ENCODE data around the gene COL5A1. TPM values are rescaled to one million over a fixed set of nuclear protein-coding genes. Genes with fewer than 3 reads are reported as not detected.

COL5A1 gene
- total and polyA plus RNA-seq, 4 donors, result 38.2 to 135 (median 88.3) TPM

DNA sequence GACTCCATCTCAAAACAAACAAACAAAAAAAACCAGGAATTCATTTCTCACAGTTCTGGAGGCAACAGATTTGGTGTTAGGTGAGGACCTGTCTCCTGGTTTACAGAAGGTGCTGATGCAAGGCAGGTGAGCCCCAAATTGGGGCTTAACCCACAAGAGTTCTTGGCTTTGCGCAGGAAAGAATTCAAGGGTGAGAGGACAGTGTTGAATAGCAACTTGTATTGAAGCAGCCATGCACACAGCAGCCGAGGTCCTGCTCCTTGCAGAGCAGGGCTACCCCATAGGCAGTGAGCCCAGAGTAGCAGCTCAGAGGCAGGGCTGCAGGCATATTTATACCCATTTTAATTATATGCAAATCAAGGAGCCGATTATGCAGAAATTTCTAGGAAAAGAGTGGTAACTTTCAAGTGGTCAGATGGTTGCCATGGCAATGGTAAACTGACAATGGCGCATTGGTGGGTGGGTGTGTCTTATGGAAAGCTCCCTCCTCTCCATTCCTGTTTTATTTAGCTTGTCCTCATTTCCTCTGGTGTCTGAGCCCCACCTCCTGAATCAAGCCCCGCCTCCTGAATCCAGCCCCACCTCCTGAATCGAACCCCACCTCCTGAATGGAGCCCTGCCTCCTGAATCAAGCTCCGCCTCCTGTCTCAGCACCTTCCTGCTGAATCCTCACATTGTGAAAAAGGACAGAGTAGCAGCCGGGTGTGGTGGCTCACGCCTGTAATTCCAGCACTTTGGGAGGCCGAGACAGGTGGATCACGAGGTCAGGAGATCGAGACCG lies 34.5 kb upstream of the COL5A1 start:
- DNase-seq (ENCODE audit: low read depth in 4 of 6, low spot score in 6 of 6), result peak in 2 of 6 donors; percentile 27 to 33

DNA sequence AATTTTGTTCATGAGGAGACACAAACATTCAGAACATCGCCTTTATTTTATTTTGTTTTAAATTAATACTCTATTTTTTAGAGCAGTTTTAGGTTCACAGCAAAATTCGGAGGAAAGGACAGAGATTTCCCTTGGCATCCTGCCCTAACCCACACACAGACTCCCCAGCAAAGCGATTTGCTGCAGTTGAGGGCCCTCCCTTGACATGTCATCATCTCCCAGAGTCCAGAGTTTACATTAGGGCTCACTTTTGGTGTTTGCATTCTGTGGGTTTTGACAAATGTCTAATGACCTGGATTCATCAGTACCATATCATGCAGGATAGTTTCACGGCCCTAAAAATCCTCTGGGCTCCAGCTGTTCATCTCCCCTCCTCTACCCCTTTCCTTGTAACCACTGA lies 33.6 kb upstream of the COL5A1 start:
- H3K27ac ChIP-seq (ENCODE audit: low read depth, low read length), result no peak overlapping the region
- peaks cover 4% of the 10 kb centered on the region for H3K4me1 ChIP-seq (ENCODE audit: control insufficient read depth, insufficient read depth, low read length)
- no peaks in the 10 kb centered on the region for H3K36me3 ChIP-seq (ENCODE audit: control insufficient read depth, insufficient read depth, low read length)
- WGBS (ENCODE audit: insufficient coverage), result 73% methylated on average over 1 of the region's 4 CpGs
- DNase-seq (ENCODE audit: low read depth in 4 of 6, low spot score in 6 of 6), result no peak
- no peaks in the 10 kb centered on the region for H3K9me3 ChIP-seq (ENCODE audit: control insufficient read depth, insufficient read depth, low read length)
- no peaks in the 10 kb centered on the region for H3K27me3 ChIP-seq (ENCODE audit: control insufficient read depth, insufficient read depth, low read length)
- H3K4me3 ChIP-seq (ENCODE audit: low read depth, low read length), result no peak overlapping the region

More for the DNA sequence above, 34.5 kb upstream of the COL5A1 start:
- H3K36me3 ChIP-seq (ENCODE audit: control insufficient read depth, insufficient read depth, low read length), result no peaks in the 10 kb centered on the region
- no peak overlapping the region for H3K27ac ChIP-seq (ENCODE audit: low read depth, low read length)
- H3K27me3 ChIP-seq (ENCODE audit: control insufficient read depth, insufficient read depth, low read length), result no peaks in the 10 kb centered on the region
- 81% methylated on average over 9 of the region's 13 CpGs for WGBS (ENCODE audit: insufficient coverage)
- no peak overlapping the region for H3K4me3 ChIP-seq (ENCODE audit: low read depth, low read length)
- H3K4me1 ChIP-seq (ENCODE audit: control insufficient read depth, insufficient read depth, low read length), result peaks cover 6% of the 10 kb centered on the region
- H3K9me3 ChIP-seq (ENCODE audit: control insufficient read depth, insufficient read depth, low read length), result no peaks in the 10 kb centered on the region

DNA sequence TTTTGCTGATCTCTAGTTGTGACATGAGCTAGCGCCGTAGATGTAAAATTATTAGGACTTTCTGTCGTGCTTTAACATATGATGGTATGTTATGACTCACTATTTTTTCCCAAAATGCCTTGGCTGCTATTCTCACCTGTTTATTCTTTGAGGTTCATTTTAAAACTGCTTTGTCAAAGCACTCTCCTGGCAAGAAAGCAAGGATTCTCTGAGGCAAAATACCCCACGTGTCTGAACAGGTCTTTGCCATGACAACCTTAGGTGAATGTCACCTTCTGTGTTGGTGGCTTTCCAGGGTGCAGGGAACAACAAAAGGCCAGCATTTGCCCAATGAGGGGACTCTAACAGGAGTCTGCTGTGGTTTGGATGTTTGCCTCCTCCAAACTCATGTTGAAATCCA lies 30.6 kb upstream of the COL5A1 start:
- Histone ChIP-seq H3K4me3 (ENCODE audit: low read depth, low read length) (no peak overlapping the region), H3K27ac (ENCODE audit: low read depth, low read length) (no peak overlapping the region)
- WGBS (ENCODE audit: insufficient coverage), result 33% methylated on average over 1 of the region's 4 CpGs

DNA sequence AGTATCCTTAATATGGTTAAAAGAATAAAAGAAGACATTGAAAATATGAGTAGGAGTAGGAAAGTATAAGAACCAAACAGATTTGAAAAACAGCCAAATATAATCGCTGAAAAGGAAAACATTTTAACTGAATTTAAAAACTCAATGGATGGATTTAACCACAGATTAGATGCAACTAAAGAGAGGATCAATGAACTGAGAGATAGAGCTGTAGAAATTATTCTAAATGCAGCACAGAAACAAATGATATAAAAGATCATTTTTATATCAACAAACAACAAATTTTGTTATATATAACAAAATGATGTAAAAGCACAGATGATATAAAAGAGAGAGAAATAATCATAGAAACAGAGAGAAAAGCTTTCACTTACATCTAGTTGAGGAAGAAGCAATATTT lies 29.3 kb upstream of the COL5A1 start:
- Histone ChIP-seq H3K27me3 (ENCODE audit: control insufficient read depth, insufficient read depth, low read length) (no peaks in the 10 kb centered on the region), H3K4me3 (ENCODE audit: low read depth, low read length) (no peak overlapping the region), H3K36me3 (ENCODE audit: control insufficient read depth, insufficient read depth, low read length) (no peaks in the 10 kb centered on the region), H3K9me3 (ENCODE audit: control insufficient read depth, insufficient read depth, low read length) (no peaks in the 10 kb centered on the region), H3K4me1 (ENCODE audit: control insufficient read depth, insufficient read depth, low read length) (no peaks in the 10 kb centered on the region), H3K27ac (ENCODE audit: low read depth, low read length) (no peak overlapping the region)
- no CpG with 5 or more reads among the region's 1 CpG for WGBS (ENCODE audit: insufficient coverage)
- DNase-seq (ENCODE audit: low read depth in 4 of 6, low spot score in 6 of 6), result no peak

More for the DNA sequence above, 30.6 kb upstream of the COL5A1 start:
- Histone ChIP-seq H3K4me1 (ENCODE audit: control insufficient read depth, insufficient read depth, low read length) (no peaks in the 10 kb centered on the region), H3K36me3 (ENCODE audit: control insufficient read depth, insufficient read depth, low read length) (no peaks in the 10 kb centered on the region), H3K27me3 (ENCODE audit: control insufficient read depth, insufficient read depth, low read length) (no peaks in the 10 kb centered on the region), H3K9me3 (ENCODE audit: control insufficient read depth, insufficient read depth, low read length) (no peaks in the 10 kb centered on the region)
- DNase-seq (ENCODE audit: low read depth in 4 of 6, low spot score in 6 of 6), result no peak

DNA sequence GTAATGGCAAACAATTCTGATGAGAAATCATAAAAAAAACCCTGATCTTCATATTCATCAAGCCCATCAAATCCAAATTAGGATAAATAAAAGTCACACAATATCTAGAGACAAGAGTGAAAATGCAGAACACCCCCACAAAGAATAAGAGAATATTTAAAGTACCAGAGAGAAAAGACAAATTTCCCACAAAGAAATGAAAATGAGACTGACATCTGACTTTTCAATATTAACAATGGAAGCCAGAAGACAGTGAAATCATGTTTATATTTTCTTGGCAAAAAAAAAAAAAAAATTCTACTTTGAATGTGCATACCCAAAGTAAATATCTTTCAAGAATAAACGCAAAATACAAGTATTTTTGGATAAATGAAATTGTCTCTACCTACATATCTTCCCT lies 28.9 kb upstream of the COL5A1 start:
- Histone ChIP-seq H3K36me3 (ENCODE audit: control insufficient read depth, insufficient read depth, low read length) (no peaks in the 10 kb centered on the region), H3K4me3 (ENCODE audit: low read depth, low read length) (no peak overlapping the region), H3K27me3 (ENCODE audit: control insufficient read depth, insufficient read depth, low read length) (no peaks in the 10 kb centered on the region), H3K4me1 (ENCODE audit: control insufficient read depth, insufficient read depth, low read length) (peaks cover 1% of the 10 kb centered on the region), H3K9me3 (ENCODE audit: control insufficient read depth, insufficient read depth, low read length) (no peaks in the 10 kb centered on the region), H3K27ac (ENCODE audit: low read depth, low read length) (no peak overlapping the region)
- no peak for DNase-seq (ENCODE audit: low read depth in 4 of 6, low spot score in 6 of 6)
- WGBS (ENCODE audit: insufficient coverage), result no CpG with 5 or more reads among the region's 1 CpG

DNA sequence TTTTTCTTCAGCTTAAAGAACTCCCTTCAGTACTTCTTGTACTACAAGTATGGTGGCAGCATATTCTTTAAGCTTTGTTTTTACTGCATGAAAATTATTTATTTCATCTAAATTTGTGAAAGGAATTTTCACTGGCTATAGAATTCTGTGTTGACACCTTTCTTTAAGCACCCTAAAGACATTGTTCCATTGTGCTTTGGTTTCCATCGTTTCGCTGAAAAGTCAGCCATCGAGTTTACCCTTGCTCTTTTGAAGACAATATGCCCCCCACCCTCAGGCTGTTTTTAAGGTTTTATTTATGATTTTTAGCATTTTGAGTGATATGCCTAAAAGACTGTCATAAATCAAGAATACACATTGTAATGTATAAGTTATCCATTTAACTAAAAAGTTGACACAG lies 27.3 kb upstream of the COL5A1 start:
- no peaks in the 10 kb centered on the region for H3K9me3 ChIP-seq (ENCODE audit: control insufficient read depth, insufficient read depth, low read length)
- no peak for DNase-seq (ENCODE audit: low read depth in 4 of 6, low spot score in 6 of 6)
- H3K27ac ChIP-seq (ENCODE audit: low read depth, low read length), result no peak overlapping the region
- H3K4me1 ChIP-seq (ENCODE audit: control insufficient read depth, insufficient read depth, low read length), result peaks cover 17% of the 10 kb centered on the region
- no peaks in the 10 kb centered on the region for H3K36me3 ChIP-seq (ENCODE audit: control insufficient read depth, insufficient read depth, low read length)
- H3K4me3 ChIP-seq (ENCODE audit: low read depth, low read length), result no peak overlapping the region
- no peaks in the 10 kb centered on the region for H3K27me3 ChIP-seq (ENCODE audit: control insufficient read depth, insufficient read depth, low read length)
- WGBS (ENCODE audit: insufficient coverage), result no CpG with 5 or more reads among the region's 3 CpGs

DNA sequence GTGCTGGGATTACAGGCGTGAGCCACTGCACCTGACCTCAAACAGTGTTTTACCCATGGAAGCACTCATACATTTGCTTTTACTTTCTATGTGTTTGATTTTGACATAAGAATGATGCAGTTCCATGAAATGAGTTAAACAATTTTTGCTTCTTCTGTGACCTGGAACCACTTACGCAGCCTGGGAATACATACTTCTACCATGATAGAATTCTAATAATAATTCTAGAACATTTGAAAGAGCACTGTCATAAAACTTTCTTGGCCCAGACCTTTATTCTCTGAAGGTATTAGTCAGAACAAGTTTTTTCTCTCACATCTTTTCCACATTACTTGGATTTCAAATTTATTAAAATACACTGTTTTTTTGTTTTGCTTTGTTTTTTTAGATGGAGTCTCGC lies 25.3 kb upstream of the COL5A1 start:
- no peak for DNase-seq (ENCODE audit: low read depth in 4 of 6, low spot score in 6 of 6)
- no peaks in the 10 kb centered on the region for H3K9me3 ChIP-seq (ENCODE audit: control insufficient read depth, insufficient read depth, low read length)
- WGBS (ENCODE audit: insufficient coverage), result 100% methylated on average over 1 of the region's 3 CpGs

DNA sequence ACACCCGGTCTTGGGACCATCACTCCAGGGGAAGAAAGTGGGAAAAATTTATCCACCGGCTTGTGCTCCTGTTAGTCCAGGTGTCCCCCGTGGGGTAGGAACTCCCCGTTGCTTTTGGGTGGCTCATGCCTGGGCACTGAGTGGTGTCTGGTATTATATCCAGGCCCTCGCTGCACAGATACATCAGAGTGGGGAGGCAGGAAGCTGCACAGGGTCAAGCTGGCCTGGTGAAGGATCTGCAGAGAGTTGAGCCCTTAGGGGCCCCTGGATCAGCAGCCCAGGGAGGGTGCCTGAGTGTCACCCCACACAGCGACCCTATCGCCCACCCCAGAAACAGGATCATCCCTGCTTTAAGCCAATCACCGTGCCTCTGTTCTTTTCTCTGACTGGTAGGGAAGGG lies 24.4 kb upstream of the COL5A1 start:
- Histone ChIP-seq H3K36me3 (ENCODE audit: control insufficient read depth, insufficient read depth, low read length) (peaks cover 2% of the 10 kb centered on the region), H3K9me3 (ENCODE audit: control insufficient read depth, insufficient read depth, low read length) (no peaks in the 10 kb centered on the region), H3K4me3 (ENCODE audit: low read depth, low read length) (no peak overlapping the region), H3K27me3 (ENCODE audit: control insufficient read depth, insufficient read depth, low read length) (no peaks in the 10 kb centered on the region), H3K4me1 (ENCODE audit: control insufficient read depth, insufficient read depth, low read length) (peaks cover 37% of the 10 kb centered on the region), H3K27ac (ENCODE audit: low read depth, low read length) (no peak overlapping the region)
- WGBS (ENCODE audit: insufficient coverage), result 91% methylated on average over 7 of the region's 8 CpGs
- DNase-seq (ENCODE audit: low read depth in 4 of 6, low spot score in 6 of 6), result no peak

More for the DNA sequence above, 25.3 kb upstream of the COL5A1 start:
- Histone ChIP-seq H3K4me1 (ENCODE audit: control insufficient read depth, insufficient read depth, low read length) (peaks cover 28% of the 10 kb centered on the region), H3K4me3 (ENCODE audit: low read depth, low read length) (no peak overlapping the region), H3K27ac (ENCODE audit: low read depth, low read length) (no peak overlapping the region), H3K36me3 (ENCODE audit: control insufficient read depth, insufficient read depth, low read length) (peaks cover 2% of the 10 kb centered on the region), H3K27me3 (ENCODE audit: control insufficient read depth, insufficient read depth, low read length) (no peaks in the 10 kb centered on the region)

DNA sequence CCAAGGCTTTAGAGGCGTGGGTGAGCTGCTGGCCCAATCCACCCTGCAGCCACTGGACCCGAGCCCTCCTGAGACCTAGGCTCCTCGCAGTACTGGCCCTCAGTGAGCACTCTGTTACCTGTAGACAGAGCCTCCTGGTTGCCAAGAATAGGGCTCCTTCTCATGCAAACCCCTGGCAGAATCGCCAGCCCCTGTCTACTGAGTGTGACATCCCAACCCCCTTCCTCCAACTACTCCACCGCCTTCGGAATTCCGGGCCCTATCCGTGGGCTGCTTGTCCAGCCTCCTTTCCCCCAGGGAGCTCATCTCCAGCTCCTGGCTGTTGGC lies 23.8 kb upstream of the COL5A1 start:
- Histone ChIP-seq H3K27ac (ENCODE audit: low read depth, low read length) (no peak overlapping the region), H3K9me3 (ENCODE audit: control insufficient read depth, insufficient read depth, low read length) (no peaks in the 10 kb centered on the region), H3K4me1 (ENCODE audit: control insufficient read depth, insufficient read depth, low read length) (peaks cover 40% of the 10 kb centered on the region), H3K4me3 (ENCODE audit: low read depth, low read length) (no peak overlapping the region), H3K36me3 (ENCODE audit: control insufficient read depth, insufficient read depth, low read length) (peaks cover 2% of the 10 kb centered on the region), H3K27me3 (ENCODE audit: control insufficient read depth, insufficient read depth, low read length) (no peaks in the 10 kb centered on the region)
- 80% methylated on average over 8 of the region's 8 CpGs for WGBS (ENCODE audit: insufficient coverage)
- DNase-seq (ENCODE audit: low read depth in 4 of 6, low spot score in 6 of 6), result no peak

DNA sequence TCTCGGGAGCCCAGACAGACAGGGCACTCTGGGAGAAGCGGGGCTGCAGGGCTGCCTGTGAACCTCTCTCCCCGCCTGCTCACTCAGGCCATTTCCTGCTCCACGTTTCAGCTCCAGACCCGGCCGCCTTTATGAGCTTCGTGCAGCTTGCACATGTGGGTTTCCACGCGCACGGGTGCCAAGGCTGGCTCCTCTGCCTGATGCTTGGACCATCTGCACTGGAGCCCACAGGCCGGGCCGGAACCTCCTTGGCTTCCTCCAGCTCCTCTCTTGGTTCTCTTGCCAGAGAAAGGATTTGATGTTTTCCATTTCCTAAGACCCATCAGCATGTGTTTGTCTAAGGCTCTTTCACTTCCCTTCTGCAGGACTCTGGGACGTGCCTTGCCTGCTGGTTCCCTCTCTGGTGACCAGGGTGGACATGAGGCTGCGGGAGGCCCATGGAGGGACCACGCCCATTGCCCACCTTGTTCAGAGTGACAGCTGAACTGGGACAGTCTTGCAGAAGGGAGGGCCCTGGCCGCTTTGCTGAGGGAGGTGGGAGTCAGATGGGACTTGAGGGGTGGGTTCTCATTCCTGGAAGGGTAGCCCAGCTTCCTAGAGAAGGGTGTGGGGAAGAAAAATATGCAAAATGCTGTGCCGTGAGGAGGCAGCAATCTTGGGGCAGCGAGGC lies 23.3 kb upstream of the COL5A1 start:
- Histone ChIP-seq H3K27ac (ENCODE audit: low read depth, low read length) (no peak overlapping the region), H3K4me1 (ENCODE audit: control insufficient read depth, insufficient read depth, low read length) (peaks cover 45% of the 10 kb centered on the region), H3K4me3 (ENCODE audit: low read depth, low read length) (no peak overlapping the region), H3K9me3 (ENCODE audit: control insufficient read depth, insufficient read depth, low read length) (no peaks in the 10 kb centered on the region), H3K36me3 (ENCODE audit: control insufficient read depth, insufficient read depth, low read length) (peaks cover 2% of the 10 kb centered on the region), H3K27me3 (ENCODE audit: control insufficient read depth, insufficient read depth, low read length) (no peaks in the 10 kb centered on the region)
- DNase-seq (ENCODE audit: low read depth in 4 of 6, low spot score in 6 of 6), result no peak
- WGBS (ENCODE audit: insufficient coverage), result 71% methylated on average over 18 of the region's 18 CpGs

All from spinal cord (tissue), 10 donors.